ENCODE results near the gene RNF213.

The RNF213 gene

GRCh38 chr17:80339118-80339517 is 78.5 kb downstream of the RNF213 start:
- Histone ChIP-seq H3K9me3 (ENCODE audit: insufficient read depth, low read length) (no peaks in the 10 kb centered on the region), H3K27me3 (ENCODE audit: insufficient read depth, insufficient read length) (no peaks in the 10 kb centered on the region), H3K4me1 (ENCODE audit: insufficient read depth, insufficient read length) (no peaks in the 10 kb centered on the region), H3K36me3 (ENCODE audit: insufficient read depth, insufficient read length, low read length) (peaks cover 82% of the 10 kb centered on the region), H3K9ac (ENCODE audit: insufficient read length, low read depth) (no peak overlapping the region), H3K4me3 (ENCODE audit: insufficient read length, low read depth) (no peak overlapping the region)
- no peak for DNase-seq (ENCODE audit: low read depth, low spot score)
- TF ChIP-seq ZNF274 (IDR thresholded peaks at IDR 0.05; ENCODE audit: low read depth, low read length) (no peak), SUZ12 (IDR thresholded peaks at IDR 0.05; ENCODE audit: extremely low read depth, insufficient read depth, insufficient read length) (no peak), YY1 (IDR thresholded peaks at IDR 0.05; ENCODE audit: insufficient read depth, insufficient read length) (no peak)

GRCh38 chr17:80339731-80340456 is 79.2 kb downstream of the RNF213 start:
- H3K36me3 ChIP-seq (ENCODE audit: insufficient read depth, insufficient read length, low read length): peaks cover 87% of the 10 kb centered on the region
- no peaks in the 10 kb centered on the region for H3K27me3 ChIP-seq (ENCODE audit: insufficient read depth, insufficient read length)
- DNase-seq (ENCODE audit: low read depth, low spot score): no peak
- H3K9me3 ChIP-seq (ENCODE audit: insufficient read depth, low read length): no peaks in the 10 kb centered on the region
- no peak for TF ChIP-seq SUZ12 (IDR thresholded peaks at IDR 0.05; ENCODE audit: extremely low read depth, insufficient read depth, insufficient read length)
- no peak for TF ChIP-seq YY1 (IDR thresholded peaks at IDR 0.05; ENCODE audit: insufficient read depth, insufficient read length)
- TF ChIP-seq ZNF274 (IDR thresholded peaks at IDR 0.05; ENCODE audit: low read depth, low read length): no peak
- no peak overlapping the region for H3K4me3 ChIP-seq (ENCODE audit: insufficient read length, low read depth)
- no peaks in the 10 kb centered on the region for H3K4me1 ChIP-seq (ENCODE audit: insufficient read depth, insufficient read length)
- no peak overlapping the region for H3K9ac ChIP-seq (ENCODE audit: insufficient read length, low read depth)

- no peak overlapping the region for H3K4me3 ChIP-seq (ENCODE audit: insufficient read length, low read depth)
- no peaks in the 10 kb centered on the region for H3K9me3 ChIP-seq (ENCODE audit: insufficient read depth, low read length)
- peaks cover 8% of the 10 kb centered on the region for H3K4me1 ChIP-seq (ENCODE audit: insufficient read depth, insufficient read length)
- TF ChIP-seq YY1 (IDR thresholded peaks at IDR 0.05; ENCODE audit: insufficient read depth, insufficient read length): no peak
- TF ChIP-seq SUZ12 (IDR thresholded peaks at IDR 0.05; ENCODE audit: extremely low read depth, insufficient read depth, insufficient read length): no peak
- TF ChIP-seq ZNF274 (IDR thresholded peaks at IDR 0.05; ENCODE audit: low read depth, low read length): no peak
- no peak overlapping the region for H3K9ac ChIP-seq (ENCODE audit: insufficient read length, low read depth)
- no peaks in the 10 kb centered on the region for H3K27me3 ChIP-seq (ENCODE audit: insufficient read depth, insufficient read length)
- peaks cover 86% of the 10 kb centered on the region for H3K36me3 ChIP-seq (ENCODE audit: insufficient read depth, insufficient read length, low read length)
- no peak for DNase-seq (ENCODE audit: low read depth, low spot score)
Observed at GRCh38 chr17:80345321-80345720, 84.7 kb downstream of the RNF213 start.

- Histone ChIP-seq H3K27me3 (ENCODE audit: insufficient read depth, insufficient read length) (no peaks in the 10 kb centered on the region), H3K9me3 (ENCODE audit: insufficient read depth, low read length) (no peaks in the 10 kb centered on the region), H3K36me3 (ENCODE audit: insufficient read depth, insufficient read length, low read length) (peaks cover 88% of the 10 kb centered on the region), H3K9ac (ENCODE audit: insufficient read length, low read depth) (no peak overlapping the region), H3K4me1 (ENCODE audit: insufficient read depth, insufficient read length) (peaks cover 8% of the 10 kb centered on the region), H3K4me3 (ENCODE audit: insufficient read length, low read depth) (no peak overlapping the region)
- DNase-seq (ENCODE audit: low read depth, low spot score): no peak
- TF ChIP-seq YY1 (IDR thresholded peaks at IDR 0.05; ENCODE audit: insufficient read depth, insufficient read length): no peak
- TF ChIP-seq SUZ12 (IDR thresholded peaks at IDR 0.05; ENCODE audit: extremely low read depth, insufficient read depth, insufficient read length): no peak
- no peak for TF ChIP-seq ZNF274 (IDR thresholded peaks at IDR 0.05; ENCODE audit: low read depth, low read length)
Observed at GRCh38 chr17:80345841-80346497, 85.3 kb downstream of the RNF213 start.

GRCh38 chr17:80346498-80347275 is 86.0 kb downstream of the RNF213 start:
- Histone ChIP-seq H3K4me1 (ENCODE audit: insufficient read depth, insufficient read length) (peaks cover 8% of the 10 kb centered on the region), H3K9me3 (ENCODE audit: insufficient read depth, low read length) (no peaks in the 10 kb centered on the region), H3K4me3 (ENCODE audit: insufficient read length, low read depth) (no peak overlapping the region), H3K36me3 (ENCODE audit: insufficient read depth, insufficient read length, low read length) (peaks cover 87% of the 10 kb centered on the region), H3K9ac (ENCODE audit: insufficient read length, low read depth) (no peak overlapping the region), H3K27me3 (ENCODE audit: insufficient read depth, insufficient read length) (no peaks in the 10 kb centered on the region)
- TF ChIP-seq SUZ12 (IDR thresholded peaks at IDR 0.05; ENCODE audit: extremely low read depth, insufficient read depth, insufficient read length) (no peak), ZNF274 (IDR thresholded peaks at IDR 0.05; ENCODE audit: low read depth, low read length) (no peak), YY1 (IDR thresholded peaks at IDR 0.05; ENCODE audit: insufficient read depth, insufficient read length) (no peak)
- DNase-seq (ENCODE audit: low read depth, low spot score): no peak

GRCh38 chr17:80347536-80347935 is 86.9 kb downstream of the RNF213 start:
- Histone ChIP-seq H3K27me3 (ENCODE audit: insufficient read depth, insufficient read length) (no peaks in the 10 kb centered on the region), H3K9ac (ENCODE audit: insufficient read length, low read depth) (no peak overlapping the region), H3K4me3 (ENCODE audit: insufficient read length, low read depth) (no peak overlapping the region), H3K9me3 (ENCODE audit: insufficient read depth, low read length) (no peaks in the 10 kb centered on the region), H3K4me1 (ENCODE audit: insufficient read depth, insufficient read length) (peaks cover 8% of the 10 kb centered on the region), H3K36me3 (ENCODE audit: insufficient read depth, insufficient read length, low read length) (peaks cover 88% of the 10 kb centered on the region)
- no peak for TF ChIP-seq YY1 (IDR thresholded peaks at IDR 0.05; ENCODE audit: insufficient read depth, insufficient read length)
- no peak for TF ChIP-seq ZNF274 (IDR thresholded peaks at IDR 0.05; ENCODE audit: low read depth, low read length)
- no peak for TF ChIP-seq SUZ12 (IDR thresholded peaks at IDR 0.05; ENCODE audit: extremely low read depth, insufficient read depth, insufficient read length)
- DNase-seq (ENCODE audit: low read depth, low spot score): no peak

GRCh38 chr17:80347948-80348351 is 87.3 kb downstream of the RNF213 start:
- TF ChIP-seq YY1 (IDR thresholded peaks at IDR 0.05; ENCODE audit: insufficient read depth, insufficient read length) (no peak), ZNF274 (IDR thresholded peaks at IDR 0.05; ENCODE audit: low read depth, low read length) (no peak), SUZ12 (IDR thresholded peaks at IDR 0.05; ENCODE audit: extremely low read depth, insufficient read depth, insufficient read length) (no peak)
- Histone ChIP-seq H3K36me3 (ENCODE audit: insufficient read depth, insufficient read length, low read length) (peaks cover 90% of the 10 kb centered on the region), H3K4me3 (ENCODE audit: insufficient read length, low read depth) (no peak overlapping the region), H3K4me1 (ENCODE audit: insufficient read depth, insufficient read length) (peaks cover 8% of the 10 kb centered on the region), H3K9me3 (ENCODE audit: insufficient read depth, low read length) (no peaks in the 10 kb centered on the region), H3K27me3 (ENCODE audit: insufficient read depth, insufficient read length) (no peaks in the 10 kb centered on the region), H3K9ac (ENCODE audit: insufficient read length, low read depth) (no peak overlapping the region)
- DNase-seq (ENCODE audit: low read depth, low spot score): no peak
